HG02973 (cell line): Measurements from ENCODE around the gene CCBE1.
"Not testable (repeated sequence)": the region's sequence is repeated elsewhere in the genome, so short reads cannot be mapped to it uniquely, and the experiment has no call there.

Source experiments
- ATAC-seq: cut with Tn5 transposase; IDR thresholded peaks from one replicate; pipeline ENCODE4 v1.9.1; 2021; ENCODE audit warnings: moderate library complexity; ENCODE audit not compliant: unreplicated experiment

CCBE1 gene

GRCh38 chr18:59658941-59659340, 38.3 kb downstream of the CCBE1 start:
- no peak for ATAC-seq

DNA sequence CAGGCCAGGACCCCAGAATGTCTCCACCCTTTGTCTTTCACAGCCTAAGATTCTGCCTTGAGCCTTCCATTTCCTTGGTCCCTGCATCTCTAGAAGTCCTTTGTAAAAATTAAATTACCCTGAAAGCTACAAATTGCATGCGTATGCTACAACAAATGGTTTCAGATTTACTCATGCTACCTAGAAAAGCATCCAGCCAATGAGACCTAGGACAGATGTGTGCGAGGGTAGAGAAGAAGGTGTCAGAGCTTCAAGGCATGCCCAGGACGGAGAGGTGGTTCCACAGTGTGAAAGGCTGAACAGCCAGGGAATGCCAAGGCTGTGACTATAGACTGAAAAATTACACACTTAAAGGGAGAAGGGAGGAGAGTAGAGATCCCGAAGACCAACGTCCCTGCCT, 40.2 kb downstream of the CCBE1 start:
- no peak for ATAC-seq

GRCh38 chr18:59656373-59656887, 40.8 kb downstream of the CCBE1 start:
- ATAC-seq, result no peak

GRCh38 chr18:59655676-59656075, 41.5 kb downstream of the CCBE1 start:
- ATAC-seq, result no peak

- no peak for ATAC-seq
Measured at GRCh38 chr18:59651071-59651470, 46.2 kb downstream of the CCBE1 start.

DNA sequence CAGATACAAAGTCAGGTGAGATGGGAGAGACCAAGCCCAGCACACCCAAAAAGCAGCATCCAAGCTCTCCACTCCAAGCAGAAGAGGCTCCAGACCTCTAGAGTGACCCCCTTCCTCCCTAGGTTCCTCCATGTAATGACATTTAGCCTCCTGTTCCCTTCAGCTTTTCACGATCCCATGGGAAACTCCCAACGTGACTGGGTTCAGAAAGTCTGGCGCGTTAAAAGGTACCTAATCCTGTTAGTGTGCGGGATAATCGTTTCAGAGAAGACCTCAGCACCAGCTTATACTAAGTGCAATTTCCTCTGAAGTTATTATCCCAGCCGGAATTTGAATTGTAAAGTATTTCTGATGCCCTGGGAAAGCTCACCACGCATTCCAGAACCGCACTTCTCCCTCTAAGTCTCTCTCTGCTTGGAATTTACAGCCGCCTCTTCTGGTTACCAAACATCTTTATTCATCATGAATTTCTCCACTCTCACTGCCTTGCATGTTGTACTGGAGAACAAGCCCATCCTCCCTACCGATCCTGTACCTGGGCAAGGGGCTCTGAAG, 46.9 kb downstream of the CCBE1 start:
- no peak for ATAC-seq

- ATAC-seq, result no peak
Measured at GRCh38 chr18:59649591-59649990, 47.6 kb downstream of the CCBE1 start.

- ATAC-seq, result not testable (repeated sequence)
Measured at GRCh38 chr18:59648469-59648868, 48.8 kb downstream of the CCBE1 start.

GRCh38 chr18:59646963-59647307, 50.3 kb downstream of the CCBE1 start:
- no peak for ATAC-seq

GRCh38 chr18:59646228-59646962, 50.8 kb downstream of the CCBE1 start:
- ATAC-seq, result no peak

GRCh38 chr18:59643740-59644139, 53.5 kb downstream of the CCBE1 start:
- no peak for ATAC-seq

- ATAC-seq, result no peak
Measured at GRCh38 chr18:59640721-59641120, 56.5 kb downstream of the CCBE1 start.

DNA sequence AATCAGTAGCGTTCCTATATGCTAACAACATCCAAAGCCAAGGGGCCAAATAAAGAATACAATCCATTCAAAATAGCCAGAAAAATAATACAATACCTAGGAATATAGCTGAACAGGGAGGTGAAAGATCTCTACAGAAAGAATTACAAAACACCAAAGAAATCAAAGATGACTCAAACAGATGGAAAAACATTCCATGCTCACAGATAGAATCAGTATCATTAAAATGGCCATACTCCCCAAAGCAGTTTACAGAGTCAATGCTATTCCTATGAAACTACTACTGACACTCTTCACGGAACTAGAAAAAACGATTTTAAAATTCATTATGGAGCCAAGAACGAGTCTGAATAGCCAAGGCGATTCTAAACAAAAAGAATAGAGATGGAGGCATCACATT, 57.4 kb downstream of the CCBE1 start:
- ATAC-seq, result no peak

GRCh38 chr18:59639136-59639535, 58.1 kb downstream of the CCBE1 start:
- ATAC-seq, result no peak

DNA sequence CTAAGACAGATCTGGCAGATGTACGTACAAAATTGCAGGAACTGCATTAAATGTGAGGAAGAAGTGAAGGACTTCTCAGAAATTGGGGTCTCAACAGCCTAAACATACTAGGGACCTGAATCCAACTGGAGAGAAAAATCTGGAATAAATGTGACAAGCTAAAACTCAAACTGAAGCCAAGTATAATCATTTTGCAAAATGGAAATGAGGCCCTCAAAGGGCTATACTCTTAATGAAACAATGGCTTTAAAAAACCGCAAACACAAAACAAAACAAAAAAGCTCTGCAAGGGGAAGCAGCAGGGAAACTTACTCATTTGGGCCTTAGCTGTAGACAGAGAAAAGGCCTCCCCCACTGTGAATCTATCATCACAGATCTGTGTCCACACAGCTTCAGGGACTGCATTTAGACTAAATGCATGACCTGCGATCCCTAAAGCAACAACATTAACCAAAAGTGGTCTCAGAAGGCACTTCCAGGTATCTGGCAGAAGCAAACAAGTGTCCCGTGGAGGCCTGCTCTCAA, 63.2 kb downstream of the CCBE1 start:
- no peak for ATAC-seq

- no peak for ATAC-seq
Measured at GRCh38 chr18:59633317-59633716, 63.9 kb downstream of the CCBE1 start.

DNA sequence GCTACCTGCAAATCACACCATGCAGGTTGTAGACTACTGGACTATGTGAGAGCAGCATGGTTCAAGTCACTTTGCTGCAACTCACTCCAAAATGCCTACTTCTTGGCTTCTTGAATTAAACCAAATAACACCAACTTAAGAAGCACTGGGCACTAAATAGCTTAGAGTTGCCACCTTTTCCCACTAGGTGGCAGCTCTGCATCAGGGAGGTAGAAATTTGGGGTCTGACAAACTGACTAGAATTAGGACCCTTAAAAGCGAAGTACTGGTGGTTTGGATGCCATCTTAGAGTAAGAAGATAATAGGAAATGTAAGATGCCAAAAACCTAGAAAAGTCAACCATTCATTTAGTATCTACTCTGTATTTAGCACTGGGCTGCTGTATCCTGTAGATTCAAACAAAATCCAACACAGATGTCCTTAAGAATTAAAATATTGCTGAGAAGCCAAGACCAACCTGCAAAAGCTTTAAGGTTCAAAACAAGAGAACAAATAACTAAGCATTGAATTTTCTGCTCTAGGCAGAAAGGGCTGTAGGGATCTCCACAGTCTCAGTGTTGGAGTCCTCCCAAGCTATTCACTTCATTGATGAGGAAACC, 65.5 kb downstream of the CCBE1 start:
- ATAC-seq, result no peak

DNA sequence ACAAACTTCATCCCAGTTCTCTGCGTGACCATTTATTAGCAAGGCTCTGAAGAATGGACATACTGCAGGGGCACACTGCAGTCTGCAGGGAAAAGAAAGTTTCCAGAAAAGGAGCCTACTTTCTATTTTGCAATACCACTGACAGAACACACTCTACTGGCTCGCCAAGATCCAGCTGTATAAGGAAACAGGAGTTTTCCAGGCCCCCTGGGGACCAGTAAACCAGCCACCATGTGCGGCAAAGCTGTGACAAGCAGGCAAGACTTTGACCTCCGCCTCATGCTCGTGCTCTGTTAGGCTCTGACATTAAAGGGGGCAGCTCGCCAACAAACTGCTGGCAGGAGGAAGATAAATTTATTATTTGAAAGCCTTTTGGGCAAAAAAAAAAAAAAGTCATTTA, 67.3 kb downstream of the CCBE1 start:
- no peak for ATAC-seq

- ATAC-seq, result no peak
Measured at GRCh38 chr18:59628995-59629394, 68.2 kb downstream of the CCBE1 start.

GRCh38 chr18:59627414-59627813, 69.8 kb downstream of the CCBE1 start:
- ATAC-seq, result no peak

DNA sequence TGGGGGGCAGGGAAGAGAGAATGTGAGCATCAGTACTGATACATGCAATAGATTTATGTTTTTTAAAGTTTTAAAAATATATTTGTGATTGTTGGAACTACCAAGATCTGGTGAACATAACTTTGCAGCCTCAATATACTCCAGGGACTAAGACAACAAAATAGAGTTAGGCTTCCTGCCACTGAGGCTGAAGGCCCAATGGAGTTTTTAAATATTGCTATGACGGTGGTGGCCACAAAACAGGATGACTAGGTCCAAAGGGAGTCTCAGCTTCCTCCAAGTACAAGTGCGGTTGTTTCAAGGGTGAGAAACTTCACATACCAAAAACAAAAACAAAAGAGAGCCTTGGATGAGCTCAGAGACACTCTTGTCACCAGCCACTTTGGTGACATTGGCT, 72.9 kb downstream of the CCBE1 start:
- no peak for ATAC-seq
